HepG2 (cell line): ENCODE measurements around the gene CBY1. TPM values are rescaled to one million over a fixed set of nuclear protein-coding genes. Genes with fewer than 3 reads are reported as not detected.

ENCODE experiments used
- FLYWCH1 ChIP-seq: sonication (generic); formaldehyde crosslinking; IDR thresholded peaks from 2 replicates; pipeline ENCODE4 v1.8.1; 2023; ENCODE audit warnings: mild to moderate bottlenecking, missing genetic modification reagents
- GPBP1L1 ChIP-seq: sonication (generic); formaldehyde crosslinking; IDR thresholded peaks from 2 replicates; pipeline ENCODE4 v1.5.0; 2020; ENCODE audit warnings: mild to moderate bottlenecking, missing genetic modification reagents
- GTF2F1 ChIP-seq: fragments of 150-350 bp; IDR thresholded peaks from 2 replicates; pipeline ENCODE4 v1.6.1; 2014; ENCODE audit warnings: low read length
- IKZF4 ChIP-seq: sonication (generic); formaldehyde crosslinking; IDR thresholded peaks from 2 replicates; pipeline ENCODE4 v1.5.1; 2020; ENCODE audit warnings: borderline replicate concordance, mild to moderate bottlenecking, low read depth, missing genetic modification reagents; ENCODE audit errors: not compliant biosample characterization
- IKZF5 ChIP-seq: IDR thresholded peaks from 2 replicates; pipeline ENCODE4 v1.6.1; 2018; ENCODE audit warnings: missing genetic modification reagents, mild to moderate bottlenecking, missing compliant biosample characterization
- MAX ChIP-seq: IDR thresholded peaks from 2 replicates; pipeline ENCODE4 v1.6.1; 2012; ENCODE audit warnings: inconsistent platforms
- NFE2L1 ChIP-seq: sonication (generic); formaldehyde crosslinking; IDR thresholded peaks from 2 replicates; pipeline ENCODE4 v1.4.0; 2020; ENCODE audit warnings: missing genetic modification reagents, mild to moderate bottlenecking, borderline replicate concordance
- REXO4 ChIP-seq: sonication (generic); formaldehyde crosslinking; IDR thresholded peaks from 2 replicates; pipeline ENCODE4 v1.8.0; 2022; ENCODE audit warnings: missing genetic modification reagents, mild to moderate bottlenecking, borderline replicate concordance
- SOX13 ChIP-seq, 3 experiments: fragments of 450-650 bp in 1 of 3; sonication (generic) in 1 of 3; formaldehyde crosslinking in 1 of 3; IDR thresholded peaks in 2 of 3; conservative IDR thresholded peaks in 1 of 3; 2 replicates each; pipeline versions ENCODE4 v1.5.0 to v1.6.1; 2016 to 2020; ENCODE audit warnings: antibody characterized with exemption in 1 of 3, mild to moderate bottlenecking in 1 of 3, missing compliant biosample characterization in 1 of 3, missing genetic modification reagents in 1 of 3, moderate library complexity in 1 of 3
- ZC3H13 ChIP-seq: sonication (generic); formaldehyde crosslinking; IDR thresholded peaks from 2 replicates; pipeline ENCODE4 v1.8.1; 2023; ENCODE audit warnings: mild to moderate bottlenecking, missing genetic modification reagents, moderate library complexity
- ZNF12 ChIP-seq: sonication (generic); formaldehyde crosslinking; IDR thresholded peaks from 2 replicates; pipeline ENCODE4 v1.5.0; 2020; ENCODE audit warnings: missing genetic modification reagents
- ZNF143 ChIP-seq: sonication (generic); formaldehyde crosslinking; IDR thresholded peaks from 2 replicates; pipeline ENCODE4 v1.4.0; 2020; ENCODE audit warnings: missing genetic modification reagents
- ZNF232 ChIP-seq: sonication (generic); formaldehyde crosslinking; IDR thresholded peaks from 2 replicates; pipeline ENCODE4 v1.4.0; 2020; ENCODE audit warnings: missing genetic modification reagents, borderline replicate concordance
- ZNF234 ChIP-seq: sonication (generic); formaldehyde crosslinking; conservative IDR thresholded peaks from 2 replicates; pipeline ENCODE4 v1.5.1; 2020; ENCODE audit warnings: mild to moderate bottlenecking, missing genetic modification reagents
- ZNF430 ChIP-seq: sonication (generic); formaldehyde crosslinking; IDR thresholded peaks from 2 replicates; pipeline ENCODE4 v1.9.0; 2021; ENCODE audit warnings: mild to moderate bottlenecking, missing genetic modification reagents
- ZNF441 ChIP-seq: sonication (generic); formaldehyde crosslinking; IDR thresholded peaks from 2 replicates; pipeline ENCODE4 v1.7.0; 2021; ENCODE audit warnings: missing genetic modification reagents, borderline replicate concordance
- ZNF557 ChIP-seq: sonication (generic); formaldehyde crosslinking; IDR thresholded peaks from 2 replicates; pipeline ENCODE4 v1.4.0; 2020; ENCODE audit warnings: missing genetic modification reagents
- ZNF800 ChIP-seq: sonication (generic); formaldehyde crosslinking; IDR thresholded peaks from 2 replicates; pipeline ENCODE4 v1.4.0; 2020; ENCODE audit warnings: missing genetic modification reagents
- ZSCAN22 ChIP-seq: sonication (generic); formaldehyde crosslinking; IDR thresholded peaks from 2 replicates; pipeline ENCODE4 v1.4.0; 2020; ENCODE audit warnings: mild to moderate bottlenecking, missing genetic modification reagents
- ZSCAN25 ChIP-seq: sonication (generic); formaldehyde crosslinking; IDR thresholded peaks from 2 replicates; pipeline ENCODE4 v1.8.0; 2022; ENCODE audit warnings: mild to moderate bottlenecking, missing genetic modification reagents
- polyA plus RNA-seq, 8 experiments: library from polyadenylated mRNA; depleted of rRNA in 3 of 8; stranded (reverse) in 7 of 8; unstranded in 1 of 8; fragments of >200 nt; fragmentation: Illumina TruSeq in 4 of 8; extraction: Trizol in 4 of 8; gene quantifications; 2 replicates each; pipeline versions ENCODE4 v1.2.1 to v1.2.3, GENCODE V29; 2011 to 2016; ENCODE audit warnings: low read depth in 4 of 8, missing spikeins in 1 of 8, mixed read lengths in 1 of 8; ENCODE audit not compliant: insufficient read depth in 1 of 8
- total RNA-seq, 5 experiments: library from RNA; depleted of rRNA; stranded (reverse); fragments of >200 nt; fragmentation: Illumina TruSeq; extraction: Trizol; gene quantifications; 2 replicates each; pipeline ENCODE4 v1.2.3, GENCODE V29; 2016; ENCODE audit warnings: low read depth in 1 of 5
- TF ChIP-seq, protein P1 (sequence below): sonication (generic); formaldehyde crosslinking; IDR thresholded peaks from 2 replicates; pipeline ENCODE4 v1.8.0; 2022; ENCODE audit warnings: missing genetic modification reagents, low read depth, mild to moderate bottlenecking, borderline replicate concordance
- TF ChIP-seq, protein P2 (sequence below): IDR thresholded peaks from 2 replicates; pipeline ENCODE4 v1.6.1; 2016; ENCODE audit warnings: missing genetic modification reagents, missing compliant biosample characterization

Gene CBY1
- total and polyA plus RNA-seq, 2 of the 13 experiments (the other 11 are each of a cell fraction or from before 2014, with no cell fraction given): 19.7 to 20.3 TPM

- no peak; the same call in 1 of the 2 replicates for TF ChIP-seq SOX13 (IDR thresholded peaks at IDR 0.05)
- TF ChIP-seq SOX13 (CRISPR knock-in tag; conservative IDR thresholded peaks at IDR 0.05 in 1 of 2, IDR thresholded peaks at IDR 0.05 in 1 of 2): 0 out of 4 replicates have a peak, but pooled peaks of 1 of the 2 experiments have one; percentile 2
- no peak for TF ChIP-seq NFE2L1 (CRISPR knock-in tag)
- TF ChIP-seq REXO4 (CRISPR knock-in tag): no peak
- TF ChIP-seq, protein P1, sequence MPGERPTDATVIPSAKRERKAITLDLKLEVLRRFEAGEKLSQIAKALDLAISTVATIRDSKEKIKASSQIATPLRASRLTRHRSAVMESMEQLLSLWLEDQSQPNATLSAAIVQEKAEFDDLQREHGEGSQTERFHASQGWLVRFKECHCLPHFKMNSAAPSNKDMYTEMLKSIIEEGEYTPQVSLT (CRISPR knock-in tag): no peak
- TF ChIP-seq ZNF12 (CRISPR knock-in tag): no peak; the same call in 1 of the 2 replicates
- TF ChIP-seq ZNF143 (CRISPR knock-in tag): no peak
- no peak for TF ChIP-seq ZNF234 (CRISPR knock-in tag)
- TF ChIP-seq ZNF232: 0 out of 2 replicates have a peak, but pooled peaks have one; percentile 51
- 0 out of 2 replicates have a peak, but pooled peaks have one; percentile 42 for TF ChIP-seq ZNF800 (CRISPR knock-in tag)
- peak; percentile 77; the same call in 1 of the 2 replicates for TF ChIP-seq ZNF430 (CRISPR knock-in tag)
- peak; percentile 53; the same call in 1 of the 2 replicates for TF ChIP-seq ZC3H13 (CRISPR knock-in tag)
- no peak for TF ChIP-seq GPBP1L1 (CRISPR knock-in tag)
- TF ChIP-seq FLYWCH1 (CRISPR knock-in tag): peak; percentile 25; the same call in 1 of the 2 replicates
- peak; percentile 45; the same call in 1 of the 2 replicates for TF ChIP-seq ZNF557 (CRISPR knock-in tag)
- TF ChIP-seq IKZF5 (CRISPR knock-in tag): peak; percentile 72
- TF ChIP-seq ZNF441: peak; percentile 53; the same call in 1 of the 2 replicates
- TF ChIP-seq IKZF4 (CRISPR knock-in tag): peak; percentile 73
- TF ChIP-seq ZSCAN25: peak; percentile 80; the same call in 1 of the 2 replicates
- TF ChIP-seq GTF2F1: no peak
- TF ChIP-seq ZSCAN22 (CRISPR knock-in tag): no peak
- TF ChIP-seq, protein P2, sequence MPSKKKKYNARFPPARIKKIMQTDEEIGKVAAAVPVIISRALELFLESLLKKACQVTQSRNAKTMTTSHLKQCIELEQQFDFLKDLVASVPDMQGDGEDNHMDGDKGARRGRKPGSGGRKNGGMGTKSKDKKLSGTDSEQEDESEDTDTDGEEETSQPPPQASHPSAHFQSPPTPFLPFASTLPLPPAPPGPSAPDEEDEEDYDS (CRISPR knock-in tag): no peak; the same call in 1 of the 2 replicates
- TF ChIP-seq MAX: peak; percentile 85
Observed at GRCh38 chr22:38700789-38701628, 44.6 kb downstream of the CBY1 start, which contains the start of gene JOSD1 (continued).
